B cell (primary cell): ENCODE data around the gene TNNT1. TPM values are rescaled to one million over a fixed set of nuclear protein-coding genes. Genes with fewer than 3 reads are reported as not detected.

Source experiments
- ATAC-seq: fragments of 200-7000 bp; cut with Tn5 transposase; one replicate; pipeline ENCODE4 v1.10.0; 2021; ENCODE audit warnings: low read depth, mild to moderate bottlenecking, moderate number of reproducible peaks, moderate library complexity
- CTCF ChIA-PET: fragments of 350-600 bp; sonication (Branson Sonifier 250); formaldehyde crosslinking; loops from one replicate; lab custom pipeline; 2021; ENCODE audit warnings: antibody characterized with exemption, inconsistent platforms; lab: Charles Lee
- POLR2A ChIA-PET: fragments of 350-600 bp; sonication (Branson Sonifier 250); formaldehyde crosslinking; loops from one replicate; lab custom pipeline; 2021; ENCODE audit warnings: antibody characterized with exemption; lab: Charles Lee
- DNase-seq: peaks from one replicate; pipeline ENCODE4 v3.0.0; 2013
- H2AFZ ChIP-seq: 2 replicates; pipeline ENCODE4 v1.6.1; 2012; ENCODE audit warnings: mild to moderate bottlenecking, low read depth, low read length; ENCODE audit not compliant: insufficient read depth, poor library complexity, severe bottlenecking
- H3K27ac ChIP-seq, 2 donors: 1 replicate in 1 of 2; 2 replicates in 1 of 2; pipeline ENCODE4 v1.5.1; 2012 to 2013; ENCODE audit warnings: low read length in 2 of 2, mild to moderate bottlenecking in 2 of 2, moderate library complexity in 1 of 2
- H3K27me3 ChIP-seq, 4 experiments: fragments of 200-600 bp in 1 of 4; sonication (generic) in 1 of 4; replicated peaks in 1 of 4; 1 replicate in 2 of 4; 2 replicates in 2 of 4; pipeline versions ENCODE4 v1.6.1 to v1.7.0; 2013 to 2016; ENCODE audit warnings: low read length in 3 of 4, mild to moderate bottlenecking in 2 of 4, mixed read lengths in 1 of 4, moderate library complexity in 1 of 4; ENCODE audit not compliant: insufficient read depth in 4 of 4, control insufficient read depth in 3 of 4; ENCODE audit errors: control extremely low read depth in 1 of 4
- H3K36me3 ChIP-seq, 2 experiments: replicated peaks in 1 of 2; 1 replicate in 1 of 2; 2 replicates in 1 of 2; pipeline versions ENCODE4 v1.6.1 to v1.7.1; 2013; ENCODE audit warnings: low read length in 1 of 2; ENCODE audit not compliant: insufficient read depth in 2 of 2, control insufficient read depth in 1 of 2; ENCODE audit errors: control extremely low read depth in 1 of 2, extremely low read depth in 1 of 2
- H3K4me1 ChIP-seq, 2 donors: fragments of 200-600 bp in 1 of 2; sonication (generic) in 1 of 2; 1 replicate in 1 of 2; 2 replicates in 1 of 2; pipeline versions ENCODE4 v1.5.1 to v1.6.1; 2013 to 2017; ENCODE audit warnings: low read length in 2 of 2; ENCODE audit not compliant: control insufficient read depth in 2 of 2, insufficient read depth in 2 of 2
- H3K4me2 ChIP-seq: replicated peaks from 2 replicates; pipeline ENCODE3; 2012; ENCODE audit warnings: mild to moderate bottlenecking, low read depth, low read length; ENCODE audit not compliant: poor library complexity, severe bottlenecking
- H3K4me3 ChIP-seq, 5 experiments: fragments of 200-600 bp in 1 of 5; sonication (generic) in 1 of 5; 1 replicate in 3 of 5; 2 replicates in 2 of 5; pipeline versions ENCODE4 v1.5.1 to v1.7.0; 2011 to 2016; ENCODE audit warnings: low read length in 4 of 5, mild to moderate bottlenecking in 4 of 5, low read depth in 2 of 5, control low read depth in 1 of 5, moderate library complexity in 1 of 5; ENCODE audit not compliant: insufficient read depth in 1 of 5; ENCODE audit errors: control extremely low read depth in 1 of 5, extremely low read depth in 1 of 5
- H3K79me2 ChIP-seq: fragments of 200-600 bp; sonication (generic); one replicate; pipeline ENCODE4 v1.6.0; 2016; ENCODE audit warnings: low read length; ENCODE audit not compliant: control insufficient read depth, insufficient read depth
- H3K9ac ChIP-seq: fragments of 200-600 bp; sonication (generic); 2 replicates; pipeline ENCODE4 v1.6.1; 2017; ENCODE audit warnings: mild to moderate bottlenecking, low read length, moderate library complexity
- H3K9me3 ChIP-seq, 3 donors: one replicate each; pipeline versions ENCODE4 v1.6.1 to v1.7.1; 2013; ENCODE audit warnings: low read length in 2 of 3; ENCODE audit not compliant: control insufficient read depth in 2 of 3, insufficient read depth in 1 of 3; ENCODE audit errors: control extremely low read depth in 1 of 3
- H4K20me1 ChIP-seq: 2 replicates; pipeline ENCODE4 v1.6.0; 2012; ENCODE audit warnings: mild to moderate bottlenecking, low read length; ENCODE audit not compliant: insufficient read depth, control insufficient read depth, poor library complexity, severe bottlenecking
- H3K27ac Mint-ChIP-seq: one replicate; pipeline ENCODE4 v1.8.0; 2021; ENCODE audit warnings: mixed read lengths
- H3K27me3 Mint-ChIP-seq: one replicate; pipeline ENCODE4 v1.8.0; 2021; ENCODE audit warnings: mixed read lengths
- H3K4me1 Mint-ChIP-seq: one replicate; pipeline ENCODE4 v1.8.0; 2021; ENCODE audit warnings: mixed read lengths
- H3K4me3 Mint-ChIP-seq: one replicate; pipeline ENCODE4 v1.8.0; 2021; ENCODE audit warnings: mixed read lengths
- H3K9me3 Mint-ChIP-seq: one replicate; pipeline ENCODE4 v1.8.0; 2022; ENCODE audit warnings: mixed read lengths; ENCODE audit not compliant: insufficient read depth
- CTCF ChIP-seq: fragments of 200-600 bp; IDR thresholded peaks from one replicate; pipeline ENCODE4 v1.8.0; 2022; ENCODE audit warnings: antibody characterized with exemption, mild to moderate bottlenecking
- EZH2 ChIP-seq: IDR thresholded peaks from 2 replicates; pipeline ENCODE4 v1.6.1; 2012; ENCODE audit warnings: borderline replicate concordance, low read depth, mild to moderate bottlenecking, moderate library complexity, low read length; ENCODE audit not compliant: insufficient read depth, poor library complexity, severe bottlenecking
- WGBS: methylation state at CpG from one replicate; pipeline ENCODE4 v1.1.5; 2013; ENCODE audit warnings: missing lambda C conversion rate; ENCODE audit not compliant: insufficient coverage; 5-methylcytosine and 5-hydroxymethylcytosine counted together
- intact Hi-C: fragments of 100-400 bp; cut with micrococcal nuclease; formaldehyde crosslinking; loops from one replicate; pipeline ENCODE4 v1.10.0; 2022
- polyA plus RNA-seq: library from polyadenylated mRNA; depleted of rRNA; stranded (reverse); fragments of >200 nt; gene quantifications from 2 replicates; pipeline ENCODE4 v1.2.3, GENCODE V29; 2012
- total RNA-seq, 2 donors: library from RNA; stranded (reverse); fragments of 120-200 nt in 1 of 2; gene quantifications; 1 replicate in 1 of 2; 2 replicates in 1 of 2; pipeline versions ENCODE4 v1.2.3 to v1.2.4, GENCODE V29; 2013 to 2022

TNNT1 gene
- total and polyA plus RNA-seq, 2 donors (not counting 1 experiment from before 2014, with no cell fraction given) = not detected

GRCh38 chr19:55089342-55089944 lies 59.6 kb downstream of the TNNT1 start:
- Mint-ChIP-seq H3K4me3 (no peak overlapping the region), H3K9me3 (no peaks in the 10 kb centered on the region), H3K27ac (no peak overlapping the region), H3K27me3 (peaks cover 34% of the 10 kb centered on the region), H3K4me1 (peaks cover 28% of the 10 kb centered on the region)
- POLR2A ChIA-PET = interaction anchor here (0.6 kb wide), 1 partner anchor 17 kb away, joined by 3 read pairs; no protein-coding TSS in a partner anchor
- no peak overlapping the region for H2AFZ ChIP-seq
- no peak overlapping the region for H3K4me3 ChIP-seq
- H3K27ac ChIP-seq = no peak overlapping the region
- WGBS = 94% methylated on average over 1 of the region's 3 CpGs
- peaks cover 0 to 22% (median 0%) of the 10 kb centered on the region in 3 donors for H3K9me3 ChIP-seq
- no peak for ATAC-seq
- H3K9ac ChIP-seq = no peak overlapping the region
- TF ChIP-seq CTCF = no peak
- TF ChIP-seq EZH2 = no peak
- H4K20me1 ChIP-seq = peaks cover 32% of the 10 kb centered on the region
- peaks cover 0 to 14% of the 10 kb centered on the region in 2 experiments for H3K36me3 ChIP-seq
- H3K27me3 ChIP-seq = peaks cover 0 to 39% (median 14%) of the 10 kb centered on the region in 4 experiments
- peaks cover 19 to 20% of the 10 kb centered on the region in 2 donors for H3K4me1 ChIP-seq
- intact Hi-C loops = no loop called here
- CTCF ChIA-PET = interaction anchor here (0.9 to 2.3 kb wide), 8 partner anchors 26 to 415 kb away, joined by 3 to 14 read pairs (median 3); partner anchors contain the start of gene RDH13
- no peak overlapping the region for H3K4me2 ChIP-seq
- no peaks in the 10 kb centered on the region for H3K79me2 ChIP-seq
- no peak for DNase-seq
